B cell (primary cell): ENCODE results near the gene SCARB1.

Source experiments
- EZH2 ChIP-seq: IDR thresholded peaks from 2 replicates; pipeline ENCODE4 v1.6.1; 2012; ENCODE audit warnings: borderline replicate concordance, low read depth, mild to moderate bottlenecking, moderate library complexity, low read length; ENCODE audit not compliant: insufficient read depth, poor library complexity, severe bottlenecking
- TF ChIP-seq, protein P1 (sequence below): fragments of 200-600 bp; IDR thresholded peaks from one replicate; pipeline ENCODE4 v1.8.0; 2022; ENCODE audit warnings: antibody characterized with exemption, mild to moderate bottlenecking

DNA sequence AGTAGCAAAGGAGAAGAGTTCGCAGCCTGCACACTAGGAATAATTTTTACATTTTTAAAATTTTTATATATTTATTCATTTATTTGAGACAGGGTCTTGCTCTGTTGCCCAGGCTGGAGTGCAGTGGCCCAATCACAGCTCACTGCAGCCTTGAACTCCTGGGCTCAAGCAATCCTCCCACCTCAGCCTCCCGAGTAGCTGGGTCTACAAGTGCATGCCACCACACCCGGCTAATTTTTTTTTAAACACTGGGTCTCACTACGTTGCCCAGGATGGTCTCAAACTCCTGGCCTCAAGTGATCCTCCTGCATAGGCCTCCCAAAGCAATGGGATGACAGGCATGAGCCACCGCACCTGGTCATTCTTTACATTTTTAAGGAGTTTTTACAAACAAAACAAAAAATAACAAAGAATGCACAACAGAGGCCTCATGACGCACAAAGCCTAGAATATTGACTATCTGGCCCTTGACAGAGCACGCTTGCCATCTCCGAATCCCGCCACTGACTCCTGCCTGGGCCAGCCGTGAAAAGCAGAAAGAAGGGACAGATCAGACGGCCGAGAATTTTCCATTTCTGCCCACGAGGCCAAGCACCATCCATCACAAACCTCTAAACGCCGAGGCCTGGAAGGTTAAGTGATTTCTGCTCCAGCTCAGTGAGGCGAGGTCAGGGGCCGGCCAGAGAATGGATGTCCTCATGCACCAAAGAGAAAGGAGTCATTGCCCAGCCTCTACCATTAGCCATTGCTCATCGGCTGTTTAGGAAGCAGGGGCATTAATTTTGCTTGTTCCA, 120.0 kb downstream of the SCARB1 start:
- no peak for TF ChIP-seq EZH2
- TF ChIP-seq, protein P1, sequence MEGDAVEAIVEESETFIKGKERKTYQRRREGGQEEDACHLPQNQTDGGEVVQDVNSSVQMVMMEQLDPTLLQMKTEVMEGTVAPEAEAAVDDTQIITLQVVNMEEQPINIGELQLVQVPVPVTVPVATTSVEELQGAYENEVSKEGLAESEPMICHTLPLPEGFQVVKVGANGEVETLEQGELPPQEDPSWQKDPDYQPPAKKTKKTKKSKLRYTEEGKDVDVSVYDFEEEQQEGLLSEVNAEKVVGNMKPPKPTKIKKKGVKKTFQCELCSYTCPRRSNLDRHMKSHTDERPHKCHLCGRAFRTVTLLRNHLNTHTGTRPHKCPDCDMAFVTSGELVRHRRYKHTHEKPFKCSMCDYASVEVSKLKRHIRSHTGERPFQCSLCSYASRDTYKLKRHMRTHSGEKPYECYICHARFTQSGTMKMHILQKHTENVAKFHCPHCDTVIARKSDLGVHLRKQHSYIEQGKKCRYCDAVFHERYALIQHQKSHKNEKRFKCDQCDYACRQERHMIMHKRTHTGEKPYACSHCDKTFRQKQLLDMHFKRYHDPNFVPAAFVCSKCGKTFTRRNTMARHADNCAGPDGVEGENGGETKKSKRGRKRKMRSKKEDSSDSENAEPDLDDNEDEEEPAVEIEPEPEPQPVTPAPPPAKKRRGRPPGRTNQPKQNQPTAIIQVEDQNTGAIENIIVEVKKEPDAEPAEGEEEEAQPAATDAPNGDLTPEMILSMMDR, result no peak
